ENCODE results near the gene EIF4EBP2. TPM values are rescaled to one million over a fixed set of nuclear protein-coding genes. Genes with fewer than 3 reads are reported as not detected.

Gene EIF4EBP2
- total RNA-seq, 1 donor from 2014 or later: 41.1 TPM

DNA sequence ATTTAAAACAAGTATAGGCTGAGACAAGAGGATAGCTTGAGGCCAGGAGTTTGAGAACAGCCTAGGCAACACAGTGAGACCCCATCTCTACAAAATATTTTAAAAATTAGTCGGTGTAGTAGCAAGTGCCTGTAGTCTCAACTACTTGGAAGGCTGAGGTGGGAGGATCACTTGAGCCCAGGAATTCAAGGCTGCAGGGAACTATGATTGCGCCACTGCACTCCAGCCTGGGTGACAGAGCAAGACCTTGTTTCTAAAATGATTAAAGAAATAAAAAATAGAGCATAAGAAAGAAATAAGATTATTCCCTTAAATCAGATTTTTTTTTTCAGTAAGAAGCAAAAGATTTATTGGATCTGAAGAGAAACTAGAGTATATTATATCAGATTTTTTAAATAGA lies 33.2 kb upstream of the EIF4EBP2 start:
- H3K36me3 Mint-ChIP-seq (ENCODE audit: unreplicated experiment): no peaks in the 10 kb centered on the region
- DNase-seq (ENCODE audit: extremely low spot score, unreplicated experiment): no peak
- H3K27ac Mint-ChIP-seq (ENCODE audit: unreplicated experiment): no peak overlapping the region
- H3K9me3 Mint-ChIP-seq (ENCODE audit: unreplicated experiment): no peaks in the 10 kb centered on the region
- peaks cover 9% of the 10 kb centered on the region for H3K4me1 Mint-ChIP-seq (ENCODE audit: unreplicated experiment)
- H3K4me3 Mint-ChIP-seq (ENCODE audit: unreplicated experiment): no peak overlapping the region
- TF ChIP-seq, protein P1, sequence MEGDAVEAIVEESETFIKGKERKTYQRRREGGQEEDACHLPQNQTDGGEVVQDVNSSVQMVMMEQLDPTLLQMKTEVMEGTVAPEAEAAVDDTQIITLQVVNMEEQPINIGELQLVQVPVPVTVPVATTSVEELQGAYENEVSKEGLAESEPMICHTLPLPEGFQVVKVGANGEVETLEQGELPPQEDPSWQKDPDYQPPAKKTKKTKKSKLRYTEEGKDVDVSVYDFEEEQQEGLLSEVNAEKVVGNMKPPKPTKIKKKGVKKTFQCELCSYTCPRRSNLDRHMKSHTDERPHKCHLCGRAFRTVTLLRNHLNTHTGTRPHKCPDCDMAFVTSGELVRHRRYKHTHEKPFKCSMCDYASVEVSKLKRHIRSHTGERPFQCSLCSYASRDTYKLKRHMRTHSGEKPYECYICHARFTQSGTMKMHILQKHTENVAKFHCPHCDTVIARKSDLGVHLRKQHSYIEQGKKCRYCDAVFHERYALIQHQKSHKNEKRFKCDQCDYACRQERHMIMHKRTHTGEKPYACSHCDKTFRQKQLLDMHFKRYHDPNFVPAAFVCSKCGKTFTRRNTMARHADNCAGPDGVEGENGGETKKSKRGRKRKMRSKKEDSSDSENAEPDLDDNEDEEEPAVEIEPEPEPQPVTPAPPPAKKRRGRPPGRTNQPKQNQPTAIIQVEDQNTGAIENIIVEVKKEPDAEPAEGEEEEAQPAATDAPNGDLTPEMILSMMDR (IDR thresholded peaks at IDR 0.05): no peak
- H3K27me3 Mint-ChIP-seq (ENCODE audit: unreplicated experiment): no peaks in the 10 kb centered on the region

DNA sequence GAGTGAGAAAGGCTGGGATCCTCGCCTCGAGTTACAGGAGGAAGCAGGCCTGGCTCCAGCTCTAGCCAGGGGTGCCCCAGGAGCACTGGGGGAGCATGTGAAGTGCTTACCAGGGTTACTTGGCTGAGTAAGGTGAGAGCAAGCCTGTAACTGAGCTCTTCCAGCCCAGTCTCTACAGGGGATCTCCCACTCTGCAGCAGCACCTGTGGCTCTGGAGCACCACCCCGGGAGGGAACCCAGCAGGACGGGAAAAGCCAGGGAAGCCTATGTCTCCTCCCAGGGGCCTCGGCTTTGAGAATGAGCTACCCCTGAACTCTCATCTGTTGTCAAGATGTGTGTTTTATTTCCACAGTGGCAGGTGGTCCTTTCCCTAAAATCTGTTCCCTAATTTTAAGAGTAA lies 32.1 kb upstream of the EIF4EBP2 start:
- Mint-ChIP-seq H3K27ac (ENCODE audit: unreplicated experiment) (no peak overlapping the region), H3K36me3 (ENCODE audit: unreplicated experiment) (no peaks in the 10 kb centered on the region), H3K9me3 (ENCODE audit: unreplicated experiment) (no peaks in the 10 kb centered on the region), H3K4me1 (ENCODE audit: unreplicated experiment) (peaks cover 8% of the 10 kb centered on the region), H3K27me3 (ENCODE audit: unreplicated experiment) (no peaks in the 10 kb centered on the region), H3K4me3 (ENCODE audit: unreplicated experiment) (no peak overlapping the region)
- DNase-seq (ENCODE audit: extremely low spot score, unreplicated experiment): no peak
- TF ChIP-seq, protein P1 (IDR thresholded peaks at IDR 0.05): no peak

DNA sequence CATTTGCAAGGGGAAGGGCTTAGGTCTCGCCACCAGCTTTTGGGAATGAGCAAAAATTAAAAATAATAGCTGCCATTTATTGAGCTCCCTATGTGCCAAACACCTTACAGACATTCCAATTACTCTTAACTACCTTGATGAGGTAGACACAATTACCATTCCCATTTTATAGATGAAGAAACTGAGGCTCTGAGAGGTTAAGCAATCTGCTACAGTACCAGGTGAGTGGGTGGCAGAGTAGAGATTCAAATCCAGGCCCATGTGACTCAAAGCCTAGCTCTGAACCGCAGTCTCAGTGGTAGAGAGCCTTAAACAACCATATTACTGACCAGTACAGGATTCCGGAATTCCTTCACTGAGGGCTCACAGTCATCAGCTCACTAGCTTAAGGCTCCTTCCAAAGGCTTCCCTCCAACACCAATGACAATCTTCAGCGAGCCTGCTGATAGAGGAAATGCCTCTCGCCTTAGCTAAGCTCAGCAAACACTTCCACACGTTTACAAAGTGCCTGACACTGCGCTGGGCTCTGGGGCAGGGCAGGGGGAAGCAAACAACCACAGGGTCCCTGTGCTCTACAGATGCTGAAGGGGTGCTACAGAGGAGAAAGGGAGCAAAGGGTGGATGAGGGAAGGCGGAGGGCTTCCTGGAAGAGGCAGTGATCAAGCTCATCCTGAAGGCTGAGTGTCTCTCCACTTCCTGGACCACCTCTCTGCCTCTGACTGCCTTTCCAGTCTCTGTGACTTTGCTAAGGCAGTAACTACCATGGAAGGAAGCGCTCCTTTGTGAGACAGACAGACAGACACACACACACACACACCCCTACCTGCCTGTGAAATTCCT lies 28.9 kb upstream of the EIF4EBP2 start:
- no peak for DNase-seq (ENCODE audit: extremely low spot score, unreplicated experiment)
- no peaks in the 10 kb centered on the region for H3K36me3 Mint-ChIP-seq (ENCODE audit: unreplicated experiment)
- H3K27ac Mint-ChIP-seq (ENCODE audit: unreplicated experiment): no peak overlapping the region
- no peaks in the 10 kb centered on the region for H3K27me3 Mint-ChIP-seq (ENCODE audit: unreplicated experiment)
- H3K9me3 Mint-ChIP-seq (ENCODE audit: unreplicated experiment): peaks cover 4% of the 10 kb centered on the region
- TF ChIP-seq, protein P1 (IDR thresholded peaks at IDR 0.05): no peak
- peaks cover 19% of the 10 kb centered on the region for H3K4me1 Mint-ChIP-seq (ENCODE audit: unreplicated experiment)
- no peak overlapping the region for H3K4me3 Mint-ChIP-seq (ENCODE audit: unreplicated experiment)

DNA sequence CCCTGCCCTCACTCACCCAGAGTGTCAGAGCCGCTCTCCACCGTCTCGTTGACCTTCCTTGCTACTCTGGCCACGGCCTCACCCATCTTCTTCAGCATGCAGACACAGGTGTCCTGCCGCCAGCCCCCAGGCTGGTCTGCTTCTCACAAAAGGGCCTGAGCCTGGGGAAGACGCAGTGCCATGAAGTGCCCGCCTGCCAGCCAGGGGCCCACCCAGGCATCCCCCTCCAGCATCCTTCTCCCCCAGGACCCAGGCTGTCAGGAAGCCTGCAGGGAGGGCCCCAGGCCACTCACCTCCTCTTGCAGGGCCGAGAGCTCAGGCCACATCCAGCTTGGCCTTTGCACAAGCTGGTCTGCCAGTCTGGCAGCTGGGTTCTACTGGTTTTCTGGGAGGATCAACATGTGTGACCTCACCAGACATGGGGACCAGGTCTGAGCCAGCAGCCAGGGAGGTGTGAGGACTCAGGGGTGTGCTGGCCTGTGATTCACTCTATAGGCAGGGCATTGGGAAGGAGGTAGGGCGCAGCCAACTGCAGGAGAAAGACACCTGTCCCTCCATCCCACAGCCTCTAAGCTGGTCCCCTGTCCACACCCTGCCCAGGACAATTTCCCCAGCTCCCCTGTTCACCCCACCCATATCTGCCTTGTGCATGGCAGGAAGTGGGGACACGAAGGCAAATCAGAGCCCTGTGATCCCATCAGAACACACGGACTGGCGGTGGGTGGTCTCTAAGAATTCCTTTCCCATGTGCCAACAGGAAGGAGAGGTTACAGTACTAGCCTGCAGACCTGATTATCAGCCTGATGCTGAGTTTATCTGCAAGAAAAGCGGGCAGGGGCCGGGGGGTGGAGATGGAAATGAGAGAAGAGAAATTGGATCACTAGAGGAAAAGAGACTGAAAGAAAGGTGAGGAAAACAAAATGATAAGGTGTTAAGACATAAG lies 27.2 kb upstream of the EIF4EBP2 start:
- DNase-seq (ENCODE audit: extremely low spot score, unreplicated experiment): no peak
- TF ChIP-seq, protein P1 (IDR thresholded peaks at IDR 0.05): no peak
- H3K27ac Mint-ChIP-seq (ENCODE audit: unreplicated experiment): no peak overlapping the region
- peaks cover 23% of the 10 kb centered on the region for H3K4me1 Mint-ChIP-seq (ENCODE audit: unreplicated experiment)
- no peaks in the 10 kb centered on the region for H3K27me3 Mint-ChIP-seq (ENCODE audit: unreplicated experiment)
- H3K9me3 Mint-ChIP-seq (ENCODE audit: unreplicated experiment): peaks cover 4% of the 10 kb centered on the region
- no peak overlapping the region for H3K4me3 Mint-ChIP-seq (ENCODE audit: unreplicated experiment)
- no peaks in the 10 kb centered on the region for H3K36me3 Mint-ChIP-seq (ENCODE audit: unreplicated experiment)

DNA sequence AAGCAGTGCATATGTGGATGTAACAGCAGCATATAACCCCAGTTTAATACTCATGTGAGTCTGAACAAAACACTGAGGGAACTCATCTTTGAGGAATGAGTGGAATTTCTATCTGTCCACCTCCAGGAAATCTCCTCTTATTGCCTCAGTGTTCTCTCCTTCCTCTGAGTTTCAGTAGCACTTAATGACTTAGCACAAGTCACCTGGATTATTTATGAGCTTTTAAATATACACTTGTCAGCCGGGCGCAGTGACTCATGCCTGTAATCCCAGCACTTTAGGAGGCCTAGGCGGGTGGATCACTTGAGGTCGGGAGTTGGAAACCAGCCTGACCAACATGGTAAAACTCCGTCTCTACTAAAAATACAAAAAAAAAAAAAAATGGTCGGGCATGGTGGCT lies 25.8 kb upstream of the EIF4EBP2 start:
- Mint-ChIP-seq H3K9me3 (ENCODE audit: unreplicated experiment) (peaks cover 4% of the 10 kb centered on the region), H3K4me1 (ENCODE audit: unreplicated experiment) (peaks cover 24% of the 10 kb centered on the region), H3K27me3 (ENCODE audit: unreplicated experiment) (no peaks in the 10 kb centered on the region), H3K4me3 (ENCODE audit: unreplicated experiment) (no peak overlapping the region), H3K36me3 (ENCODE audit: unreplicated experiment) (no peaks in the 10 kb centered on the region), H3K27ac (ENCODE audit: unreplicated experiment) (peak overlapping the region; percentile 52)
- TF ChIP-seq, protein P1 (IDR thresholded peaks at IDR 0.05): no peak
- DNase-seq (ENCODE audit: extremely low spot score, unreplicated experiment): no peak

Data from osteocyte (in vitro differentiated cells).